ENCODE measurements around the gene ACER3.
A peak's percentile ranks its signal among the peaks of the same experiment; 100 is the strongest.
"Not testable (repeated sequence)": the region's sequence is repeated elsewhere in the genome, so short reads cannot be mapped to it uniquely, and the experiment has no call there.

ACER3 gene

DNA sequence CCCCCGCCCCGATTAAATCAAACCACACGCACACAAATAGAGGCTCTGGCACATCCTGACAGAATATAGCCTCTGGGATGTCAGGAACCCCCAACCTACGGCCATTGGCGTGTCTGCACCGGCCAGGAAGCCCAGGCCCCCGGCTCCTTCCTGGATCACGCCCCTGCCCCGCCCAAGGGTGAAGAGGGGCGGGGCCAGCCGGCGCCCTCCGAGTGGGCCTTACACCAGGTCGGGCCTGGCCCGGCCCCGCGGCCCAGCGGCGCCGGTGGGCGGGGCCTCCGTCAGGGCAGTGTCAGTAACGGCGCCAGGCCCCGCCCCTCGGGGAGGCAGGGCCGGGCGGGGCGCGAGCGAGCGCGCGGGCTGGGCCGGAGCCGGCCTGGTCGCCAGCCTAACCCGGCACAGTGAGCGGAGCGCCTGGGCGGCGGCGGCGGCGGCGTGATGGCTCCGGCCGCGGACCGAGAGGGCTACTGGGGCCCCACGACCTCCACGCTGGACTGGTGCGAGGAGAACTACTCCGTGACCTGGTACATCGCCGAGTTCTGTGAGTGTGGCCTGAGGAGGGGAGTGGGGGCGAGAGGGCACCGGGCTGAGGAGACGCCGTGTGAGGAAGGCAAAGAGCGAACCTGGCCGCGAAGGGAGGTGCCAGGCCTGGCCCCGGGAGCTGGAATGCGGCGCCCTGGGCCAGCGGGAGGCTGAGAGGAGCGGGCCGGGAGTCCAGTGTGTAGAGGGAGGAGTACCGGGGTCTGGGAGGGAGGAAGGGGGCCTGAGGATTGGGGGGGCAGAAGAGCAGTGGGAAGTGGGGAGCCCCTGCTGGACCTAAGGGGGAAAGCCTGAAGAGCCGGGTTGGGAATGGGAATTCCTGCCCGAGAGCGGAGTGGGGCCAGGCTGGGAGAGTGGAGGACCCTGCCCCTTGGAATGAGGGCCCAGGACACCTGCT is at the start of gene ACER3:
Gene ACER3, plus strand, starts transcription at position 380 of the 937 bp plus-strand sequence. Its CDS starts 59 bp downstream, at position 439.
- no peaks in the 10 kb centered on the region for H3K9me3 ChIP-seq (ENCODE audit: control insufficient read depth, insufficient read depth, low read length)
- H3K27ac ChIP-seq (ENCODE audit: low read depth, low read length): peak within 1 kb of the TSS; percentile 59
- H3K4me1 ChIP-seq (ENCODE audit: control insufficient read depth, insufficient read depth, low read length): peaks cover 6% of the 10 kb centered on the region; the same call in 1 of the 2 replicates
- H3K9ac ChIP-seq (ENCODE audit: low read depth, low read length): peak within 1 kb of the TSS; percentile 88
- no peaks in the 10 kb centered on the region for H3K27me3 ChIP-seq (ENCODE audit: control insufficient read depth, insufficient read depth, low read length)
- no peaks in the 10 kb centered on the region for H3K36me3 ChIP-seq (ENCODE audit: control insufficient read depth, insufficient read depth, low read length)
- peak within 1 kb of the TSS; percentile 91 for H3K4me3 ChIP-seq (ENCODE audit: low read depth, low read length)

DNA sequence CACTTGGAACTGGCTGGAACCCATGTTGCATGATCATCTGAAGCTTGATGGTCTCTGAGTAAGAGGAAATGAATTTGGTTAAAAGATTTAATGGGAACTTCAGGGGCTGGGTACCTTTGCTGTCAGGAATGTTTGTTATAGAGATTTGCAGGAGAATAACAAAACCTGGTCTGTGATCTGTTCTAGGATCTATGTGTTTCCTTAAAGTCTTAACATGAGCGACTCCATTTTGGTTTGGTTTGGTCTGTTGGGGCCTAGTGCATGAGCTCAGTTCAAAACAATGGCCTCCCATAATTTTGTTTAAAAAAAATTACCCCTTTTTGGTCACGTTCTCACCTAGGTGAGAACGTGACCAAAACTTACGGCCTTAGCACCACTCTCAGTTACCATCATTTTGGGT is 49.5 kb upstream of the ACER3 start:
- H3K9ac ChIP-seq (ENCODE audit: low read depth, low read length): no peak overlapping the region
- peaks cover 13% of the 10 kb centered on the region for H3K9me3 ChIP-seq (ENCODE audit: control insufficient read depth, insufficient read depth, low read length)
- H3K27me3 ChIP-seq (ENCODE audit: control insufficient read depth, insufficient read depth, low read length): no peaks in the 10 kb centered on the region
- peaks cover 6% of the 10 kb centered on the region; the same call in 1 of the 2 replicates for H3K4me1 ChIP-seq (ENCODE audit: control insufficient read depth, insufficient read depth, low read length)
- H3K4me3 ChIP-seq (ENCODE audit: low read depth, low read length): no peak overlapping the region
- H3K36me3 ChIP-seq (ENCODE audit: control insufficient read depth, insufficient read depth, low read length): no peaks in the 10 kb centered on the region
- H3K27ac ChIP-seq (ENCODE audit: low read depth, low read length): no peak overlapping the region

GRCh38 chr11:76814414-76814813 is 46.3 kb upstream of the ACER3 start:
- no peak overlapping the region for H3K27ac ChIP-seq (ENCODE audit: low read depth, low read length)
- H3K9ac ChIP-seq (ENCODE audit: low read depth, low read length): no peak overlapping the region
- peaks cover 25% of the 10 kb centered on the region for H3K9me3 ChIP-seq (ENCODE audit: control insufficient read depth, insufficient read depth, low read length)
- no peaks in the 10 kb centered on the region for H3K27me3 ChIP-seq (ENCODE audit: control insufficient read depth, insufficient read depth, low read length)
- no peak overlapping the region; the same call in 1 of the 2 replicates for H3K4me3 ChIP-seq (ENCODE audit: low read depth, low read length)
- H3K36me3 ChIP-seq (ENCODE audit: control insufficient read depth, insufficient read depth, low read length): no peaks in the 10 kb centered on the region
- H3K4me1 ChIP-seq (ENCODE audit: control insufficient read depth, insufficient read depth, low read length): peaks cover 4% of the 10 kb centered on the region; the same call in 1 of the 2 replicates

GRCh38 chr11:76815678-76816077 is 45.0 kb upstream of the ACER3 start:
- peaks cover 25% of the 10 kb centered on the region for H3K9me3 ChIP-seq (ENCODE audit: control insufficient read depth, insufficient read depth, low read length)
- not testable (repeated sequence) for H3K36me3 ChIP-seq (ENCODE audit: control insufficient read depth, insufficient read depth, low read length); H3K27ac ChIP-seq (ENCODE audit: low read depth, low read length); H3K4me3 ChIP-seq (ENCODE audit: low read depth, low read length); H3K4me1 ChIP-seq (ENCODE audit: control insufficient read depth, insufficient read depth, low read length); H3K27me3 ChIP-seq (ENCODE audit: control insufficient read depth, insufficient read depth, low read length); H3K9ac ChIP-seq (ENCODE audit: low read depth, low read length)

DNA sequence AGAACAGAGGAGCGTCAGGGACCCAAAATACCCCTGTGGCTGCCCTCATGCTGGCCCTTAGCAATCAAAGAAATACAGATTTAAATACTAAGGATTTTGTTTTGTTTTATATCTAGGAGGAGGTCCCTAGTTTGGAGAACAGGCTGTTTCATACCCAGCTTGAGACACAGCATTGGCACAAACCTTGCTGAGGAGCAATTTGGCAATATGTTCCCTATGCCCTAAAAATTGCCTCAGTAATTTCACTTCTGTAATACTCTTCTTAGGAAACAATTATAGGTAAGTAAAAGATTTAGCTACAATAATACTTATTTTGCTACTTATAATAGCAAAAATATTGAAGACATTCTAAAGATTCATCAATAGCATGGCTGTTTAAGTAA is 40.5 kb upstream of the ACER3 start:
- Histone ChIP-seq H3K9ac (ENCODE audit: low read depth, low read length) (no peak overlapping the region), H3K9me3 (ENCODE audit: control insufficient read depth, insufficient read depth, low read length) (peaks cover 12% of the 10 kb centered on the region)

DNA sequence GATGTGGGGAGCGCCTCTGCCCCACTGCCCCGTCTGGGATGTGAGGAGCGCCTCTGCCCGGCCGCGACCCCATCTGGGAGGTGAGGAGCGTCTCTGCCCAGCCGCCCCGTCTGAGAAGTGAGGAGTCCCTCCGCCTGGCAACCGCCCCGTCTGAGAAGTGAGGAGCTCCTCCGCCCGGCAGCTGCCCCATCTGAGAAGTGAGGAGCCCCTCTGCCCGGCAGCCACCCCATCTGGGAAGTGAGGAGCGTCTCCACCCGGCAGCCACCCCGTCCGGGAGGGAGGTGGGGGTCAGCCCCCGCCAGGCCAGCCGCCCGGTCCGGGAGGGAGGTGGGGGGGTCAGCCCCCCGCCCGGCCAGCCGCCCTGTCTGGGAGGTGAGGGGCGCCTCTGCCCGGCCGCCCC is 39.3 kb upstream of the ACER3 start:
- H3K4me1 ChIP-seq (ENCODE audit: control insufficient read depth, insufficient read depth, low read length); H3K27me3 ChIP-seq (ENCODE audit: control insufficient read depth, insufficient read depth, low read length): not testable (repeated sequence)

More for the DNA sequence above, 40.5 kb upstream of the ACER3 start:
- Histone ChIP-seq H3K27ac (ENCODE audit: low read depth, low read length) (no peak overlapping the region), H3K36me3 (ENCODE audit: control insufficient read depth, insufficient read depth, low read length) (no peaks in the 10 kb centered on the region), H3K27me3 (ENCODE audit: control insufficient read depth, insufficient read depth, low read length) (no peaks in the 10 kb centered on the region), H3K4me1 (ENCODE audit: control insufficient read depth, insufficient read depth, low read length) (peaks cover 4% of the 10 kb centered on the region; the same call in 1 of the 2 replicates), H3K4me3 (ENCODE audit: low read depth, low read length) (no peak overlapping the region)

DNA sequence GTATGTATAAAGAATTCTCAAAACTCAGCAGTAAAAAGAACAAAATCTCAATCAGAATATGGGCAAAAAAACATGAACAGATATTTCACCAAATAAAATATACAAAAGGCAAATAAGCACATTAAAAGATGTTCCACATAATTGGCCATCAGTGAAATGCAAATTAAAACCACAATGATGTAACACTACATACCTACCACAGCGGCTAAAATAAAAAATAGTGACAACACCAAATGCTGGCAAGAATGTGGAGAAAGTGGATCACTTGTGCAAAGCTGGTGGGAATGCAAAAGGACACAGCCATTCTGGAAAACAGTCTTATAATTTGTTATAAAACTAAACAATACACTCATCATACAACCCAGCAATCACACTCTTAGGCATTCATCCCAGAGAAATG is 38.3 kb upstream of the ACER3 start:
- Histone ChIP-seq H3K9me3 (ENCODE audit: control insufficient read depth, insufficient read depth, low read length) (peaks cover 2% of the 10 kb centered on the region), H3K27me3 (ENCODE audit: control insufficient read depth, insufficient read depth, low read length) (no peaks in the 10 kb centered on the region), H3K27ac (ENCODE audit: low read depth, low read length) (no peak overlapping the region), H3K36me3 (ENCODE audit: control insufficient read depth, insufficient read depth, low read length) (no peaks in the 10 kb centered on the region), H3K4me3 (ENCODE audit: low read depth, low read length) (no peak overlapping the region), H3K4me1 (ENCODE audit: control insufficient read depth, insufficient read depth, low read length) (peaks cover 4% of the 10 kb centered on the region; the same call in 1 of the 2 replicates), H3K9ac (ENCODE audit: low read depth, low read length) (no peak overlapping the region)

More for the DNA sequence above, 39.3 kb upstream of the ACER3 start:
- H3K4me3 ChIP-seq (ENCODE audit: low read depth, low read length); H3K27ac ChIP-seq (ENCODE audit: low read depth, low read length); H3K9ac ChIP-seq (ENCODE audit: low read depth, low read length); H3K36me3 ChIP-seq (ENCODE audit: control insufficient read depth, insufficient read depth, low read length): not testable (repeated sequence)
- peaks cover 12% of the 10 kb centered on the region for H3K9me3 ChIP-seq (ENCODE audit: control insufficient read depth, insufficient read depth, low read length)

- peaks cover 4% of the 10 kb centered on the region; the same call in 1 of the 2 replicates for H3K4me1 ChIP-seq (ENCODE audit: control insufficient read depth, insufficient read depth, low read length)
- H3K9ac ChIP-seq (ENCODE audit: low read depth, low read length): no peak overlapping the region
- H3K27me3 ChIP-seq (ENCODE audit: control insufficient read depth, insufficient read depth, low read length): no peaks in the 10 kb centered on the region
- H3K9me3 ChIP-seq (ENCODE audit: control insufficient read depth, insufficient read depth, low read length): no peaks in the 10 kb centered on the region; the same call in 1 of the 2 replicates
- peak overlapping the region; percentile 36 for H3K27ac ChIP-seq (ENCODE audit: low read depth, low read length)
- H3K4me3 ChIP-seq (ENCODE audit: low read depth, low read length): no peak overlapping the region
- H3K36me3 ChIP-seq (ENCODE audit: control insufficient read depth, insufficient read depth, low read length): no peaks in the 10 kb centered on the region
Measured at GRCh38 chr11:76823481-76824028, 37.2 kb upstream of the ACER3 start.

GRCh38 chr11:76824083-76824939 is 36.4 kb upstream of the ACER3 start:
- Histone ChIP-seq H3K9me3 (ENCODE audit: control insufficient read depth, insufficient read depth, low read length) (no peaks in the 10 kb centered on the region; the same call in 1 of the 2 replicates), H3K36me3 (ENCODE audit: control insufficient read depth, insufficient read depth, low read length) (no peaks in the 10 kb centered on the region), H3K9ac (ENCODE audit: low read depth, low read length) (no peak overlapping the region), H3K4me3 (ENCODE audit: low read depth, low read length) (no peak overlapping the region), H3K27ac (ENCODE audit: low read depth, low read length) (peak overlapping the region; percentile 36), H3K27me3 (ENCODE audit: control insufficient read depth, insufficient read depth, low read length) (no peaks in the 10 kb centered on the region), H3K4me1 (ENCODE audit: control insufficient read depth, insufficient read depth, low read length) (peaks cover under 1% of the 10 kb centered on the region; the same call in 1 of the 2 replicates)

- no peak overlapping the region for H3K9ac ChIP-seq (ENCODE audit: low read depth, low read length)
- H3K36me3 ChIP-seq (ENCODE audit: control insufficient read depth, insufficient read depth, low read length): no peaks in the 10 kb centered on the region
- H3K27ac ChIP-seq (ENCODE audit: low read depth, low read length): no peak overlapping the region
Measured at GRCh38 chr11:76824980-76825725, 35.6 kb upstream of the ACER3 start.

More at GRCh38 chr11:76824980-76825725, 35.6 kb upstream of the ACER3 start:
- H3K4me3 ChIP-seq (ENCODE audit: low read depth, low read length): no peak overlapping the region
- H3K9me3 ChIP-seq (ENCODE audit: control insufficient read depth, insufficient read depth, low read length): no peaks in the 10 kb centered on the region; the same call in 1 of the 2 replicates
- no peaks in the 10 kb centered on the region for H3K27me3 ChIP-seq (ENCODE audit: control insufficient read depth, insufficient read depth, low read length)
- no peaks in the 10 kb centered on the region for H3K4me1 ChIP-seq (ENCODE audit: control insufficient read depth, insufficient read depth, low read length)
